GM23338 (cell line): ENCODE results near the gene UBA3. TPM values are rescaled to one million over a fixed set of nuclear protein-coding genes. Genes with fewer than 3 reads are reported as not detected.

Experiments used
- ATAC-seq: fragments of 200-7000 bp; cut with Tn5 transposase; 3 replicates; pipeline ENCODE4 v1.9.1; 2020
- DNase-seq: peaks from one replicate; pipeline ENCODE4 v3.0.0-alpha.2; 2015; ENCODE audit warnings: low spot score
- H2AFZ ChIP-seq: fragments of 200-600 bp; sonication (generic); 2 replicates; pipeline ENCODE4 v1.8.0; 2016; ENCODE audit warnings: antibody characterized with exemption, mild to moderate bottlenecking, moderate library complexity
- H3F3A ChIP-seq: fragments of 200-600 bp; sonication (generic); replicated peaks from 2 replicates; pipeline ENCODE4 v1.8.0; 2017; ENCODE audit warnings: antibody characterized with exemption, mixed run types, low read depth
- H3K27ac ChIP-seq: fragments of 200-600 bp; sonication (generic); 2 replicates; pipeline ENCODE4 v1.6.1; 2016; ENCODE audit warnings: low read depth
- H3K27me3 ChIP-seq: fragments of 200-600 bp; sonication (generic); 2 replicates; pipeline ENCODE4 v1.8.0; 2016; ENCODE audit warnings: mild to moderate bottlenecking, mixed run types, moderate library complexity; ENCODE audit not compliant: insufficient read depth
- H3K36me3 ChIP-seq: fragments of 200-600 bp; sonication (generic); 2 replicates; pipeline ENCODE4 v1.8.0; 2016; ENCODE audit warnings: mild to moderate bottlenecking; ENCODE audit not compliant: insufficient read depth
- H3K4me1 ChIP-seq: fragments of 200-600 bp; sonication (generic); 2 replicates; pipeline ENCODE4 v1.8.0; 2016; ENCODE audit warnings: mild to moderate bottlenecking, moderate library complexity; ENCODE audit not compliant: insufficient read depth
- H3K4me2 ChIP-seq: fragments of 200-600 bp; sonication (generic); 2 replicates; pipeline ENCODE4 v1.7.1; 2017; ENCODE audit warnings: mixed run types
- H3K4me3 ChIP-seq: fragments of 200-600 bp; sonication (generic); 2 replicates; pipeline ENCODE4 v1.6.1; 2016; ENCODE audit warnings: mixed run types
- H3K79me2 ChIP-seq: fragments of 200-600 bp; sonication (generic); replicated peaks from 2 replicates; pipeline ENCODE4 v1.8.0; 2017; ENCODE audit warnings: mild to moderate bottlenecking; ENCODE audit not compliant: insufficient read depth
- H3K9me2 ChIP-seq: fragments of 200-600 bp; sonication (generic); 2 replicates; pipeline ENCODE4 v1.8.0; 2017; ENCODE audit not compliant: insufficient read depth
- H4K20me1 ChIP-seq: fragments of 200-600 bp; sonication (generic); replicated peaks from 2 replicates; pipeline ENCODE4 v1.8.0; 2017; ENCODE audit warnings: mild to moderate bottlenecking; ENCODE audit not compliant: insufficient read depth
- H3K27ac Mint-ChIP-seq: 2 replicates; pipeline ENCODE4 v1.8.0; 2020; ENCODE audit warnings: inconsistent platforms, mild to moderate bottlenecking, moderate library complexity, mixed read lengths
- H3K27me3 Mint-ChIP-seq: 3 replicates; pipeline ENCODE4 v1.8.0; 2022; ENCODE audit warnings: low read depth, mild to moderate bottlenecking, moderate library complexity, mixed read lengths, inconsistent platforms; ENCODE audit not compliant: insufficient read depth, poor library complexity
- H3K36me3 Mint-ChIP-seq: 3 replicates; pipeline ENCODE4 v1.8.0; 2021; ENCODE audit warnings: low read depth, mild to moderate bottlenecking, inconsistent platforms, moderate library complexity, mixed read lengths
- H3K4me1 Mint-ChIP-seq: 3 replicates; pipeline ENCODE4 v1.8.0; 2020; ENCODE audit warnings: mild to moderate bottlenecking, inconsistent platforms, mixed read lengths
- H3K4me3 Mint-ChIP-seq: 3 replicates; pipeline ENCODE4 v1.8.0; 2021; ENCODE audit warnings: moderate library complexity, mild to moderate bottlenecking, inconsistent platforms, mixed read lengths
- H3K9me3 Mint-ChIP-seq: 3 replicates; pipeline ENCODE4 v1.8.0; 2020; ENCODE audit warnings: moderate library complexity, mild to moderate bottlenecking, inconsistent platforms, mixed read lengths
- CREB1 ChIP-seq: fragments of 250-450 bp; sonication (Bioruptor Pico); IDR thresholded peaks from 2 replicates; pipeline ENCODE4 v1.5.0; 2020; ENCODE audit warnings: low read depth, mild to moderate bottlenecking, moderate library complexity
- EZH2 ChIP-seq: fragments of 200-600 bp; sonication (generic); IDR thresholded peaks from one replicate; pipeline ENCODE4 v1.8.0; 2017; ENCODE audit warnings: antibody characterized with exemption, mild to moderate bottlenecking, low read depth; ENCODE audit not compliant: unreplicated experiment
- EZH2phosphoT487 ChIP-seq: fragments of 200-600 bp; sonication (generic); IDR thresholded peaks from one replicate; pipeline ENCODE4 v1.8.1; 2018; ENCODE audit warnings: antibody characterized with exemption; ENCODE audit not compliant: unreplicated experiment
- NANOG ChIP-seq: IDR thresholded peaks from 2 replicates; pipeline ENCODE4 v1.6.1; 2016; ENCODE audit warnings: antibody characterized with exemption, borderline replicate concordance
- STAT1 ChIP-seq: IDR thresholded peaks from one replicate; pipeline ENCODE4 v1.6.1; 2016; ENCODE audit warnings: antibody characterized with exemption; ENCODE audit not compliant: unreplicated experiment
- ZNF114 ChIP-seq: fragments of 250-450 bp; sonication (Bioruptor Pico); IDR thresholded peaks from 2 replicates; pipeline ENCODE4 v1.5.0; 2020; ENCODE audit warnings: mild to moderate bottlenecking, moderate library complexity
- polyA plus RNA-seq: library from polyadenylated mRNA; unstranded; fragments of >200 nt; fragmentation: Nextera tagmentation; extraction: Ambion mirVana; gene quantifications from 2 replicates; pipeline ENCODE4 v1.2.1, GENCODE V29; 2016
- total RNA-seq: library from RNA; depleted of rRNA; stranded (reverse); fragments of >200 nt; shearing (Covaris generic); gene quantifications from 2 replicates; pipeline ENCODE4 v1.2.3, GENCODE V29; 2014
- TF ChIP-seq, protein P1 (sequence below), 2 experiments: fragments of 200-600 bp in 1 of 2; sonication (generic) in 1 of 2; conservative IDR thresholded peaks; 2 replicates each; pipeline versions ENCODE4 v1.5.1 to v1.6.1; 2016 to 2017; ENCODE audit warnings: antibody characterized with exemption in 2 of 2, low read depth in 2 of 2, mild to moderate bottlenecking in 2 of 2, moderate library complexity in 1 of 2
- TF ChIP-seq, protein P2 (sequence below): IDR thresholded peaks from one replicate; pipeline ENCODE4 v1.6.1; 2018; ENCODE audit warnings: antibody characterized with exemption; ENCODE audit not compliant: unreplicated experiment
- TF ChIP-seq, protein P3 (sequence below): IDR thresholded peaks from 2 replicates; pipeline ENCODE4 v1.6.1; 2016; ENCODE audit warnings: antibody characterized with exemption
- TF ChIP-seq, protein P4 (sequence below): fragments of 250-450 bp; sonication (Bioruptor Pico); IDR thresholded peaks from 2 replicates; pipeline ENCODE4 v1.5.0; 2020; ENCODE audit warnings: mild to moderate bottlenecking, moderate library complexity

The UBA3 gene
- total and polyA plus RNA-seq, 2 experiments from 2014 or later, result 53.2 to 85.3 TPM

DNA sequence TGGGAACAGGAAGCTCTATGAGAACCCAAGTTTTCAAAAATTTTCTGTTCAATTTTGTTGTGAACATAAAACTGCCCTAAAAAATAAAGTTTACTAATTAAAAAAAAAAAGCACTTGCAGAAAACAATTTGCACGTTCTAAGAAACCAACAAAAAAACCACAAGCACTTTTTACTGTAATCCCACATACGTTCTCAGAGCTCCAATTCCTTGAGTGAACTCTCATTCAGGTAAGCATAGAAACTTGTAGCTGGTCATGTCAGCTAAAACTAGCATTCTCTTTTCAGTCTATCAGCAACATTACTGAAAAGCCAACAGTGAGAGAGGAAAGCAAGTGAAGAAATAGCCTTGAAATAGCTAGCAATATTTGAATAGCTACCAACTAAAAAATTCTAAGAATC is 16.5 kb downstream of the UBA3 start:
- Histone ChIP-seq H3K79me2 (no peaks in the 10 kb centered on the region; the same call in 1 of the 2 replicates), H2AFZ (no peak overlapping the region), H3K4me1 (no peaks in the 10 kb centered on the region), H3K27me3 (no peaks in the 10 kb centered on the region), H3K9me2 (no peaks in the 10 kb centered on the region), H3K27ac (no peak overlapping the region), H3K4me3 (no peak overlapping the region), H3K4me2 (no peak overlapping the region), H3F3A (no peaks in the 10 kb centered on the region), H3K36me3 (peaks cover 29% of the 10 kb centered on the region), H4K20me1 (no peaks in the 10 kb centered on the region; the same call in 1 of the 2 replicates)
- no peaks in the 10 kb centered on the region for H3K4me1 Mint-ChIP-seq
- H3K27me3 Mint-ChIP-seq, result no peaks in the 10 kb centered on the region
- H3K4me3 Mint-ChIP-seq, result no peak overlapping the region
- H3K36me3 Mint-ChIP-seq, result peaks cover 39% of the 10 kb centered on the region
- TF ChIP-seq, protein P1, sequence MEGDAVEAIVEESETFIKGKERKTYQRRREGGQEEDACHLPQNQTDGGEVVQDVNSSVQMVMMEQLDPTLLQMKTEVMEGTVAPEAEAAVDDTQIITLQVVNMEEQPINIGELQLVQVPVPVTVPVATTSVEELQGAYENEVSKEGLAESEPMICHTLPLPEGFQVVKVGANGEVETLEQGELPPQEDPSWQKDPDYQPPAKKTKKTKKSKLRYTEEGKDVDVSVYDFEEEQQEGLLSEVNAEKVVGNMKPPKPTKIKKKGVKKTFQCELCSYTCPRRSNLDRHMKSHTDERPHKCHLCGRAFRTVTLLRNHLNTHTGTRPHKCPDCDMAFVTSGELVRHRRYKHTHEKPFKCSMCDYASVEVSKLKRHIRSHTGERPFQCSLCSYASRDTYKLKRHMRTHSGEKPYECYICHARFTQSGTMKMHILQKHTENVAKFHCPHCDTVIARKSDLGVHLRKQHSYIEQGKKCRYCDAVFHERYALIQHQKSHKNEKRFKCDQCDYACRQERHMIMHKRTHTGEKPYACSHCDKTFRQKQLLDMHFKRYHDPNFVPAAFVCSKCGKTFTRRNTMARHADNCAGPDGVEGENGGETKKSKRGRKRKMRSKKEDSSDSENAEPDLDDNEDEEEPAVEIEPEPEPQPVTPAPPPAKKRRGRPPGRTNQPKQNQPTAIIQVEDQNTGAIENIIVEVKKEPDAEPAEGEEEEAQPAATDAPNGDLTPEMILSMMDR (conservative IDR thresholded peaks at IDR 0.05; ENCODE audit: low read depth in 2 of 2), result no peak
- TF ChIP-seq, protein P2, sequence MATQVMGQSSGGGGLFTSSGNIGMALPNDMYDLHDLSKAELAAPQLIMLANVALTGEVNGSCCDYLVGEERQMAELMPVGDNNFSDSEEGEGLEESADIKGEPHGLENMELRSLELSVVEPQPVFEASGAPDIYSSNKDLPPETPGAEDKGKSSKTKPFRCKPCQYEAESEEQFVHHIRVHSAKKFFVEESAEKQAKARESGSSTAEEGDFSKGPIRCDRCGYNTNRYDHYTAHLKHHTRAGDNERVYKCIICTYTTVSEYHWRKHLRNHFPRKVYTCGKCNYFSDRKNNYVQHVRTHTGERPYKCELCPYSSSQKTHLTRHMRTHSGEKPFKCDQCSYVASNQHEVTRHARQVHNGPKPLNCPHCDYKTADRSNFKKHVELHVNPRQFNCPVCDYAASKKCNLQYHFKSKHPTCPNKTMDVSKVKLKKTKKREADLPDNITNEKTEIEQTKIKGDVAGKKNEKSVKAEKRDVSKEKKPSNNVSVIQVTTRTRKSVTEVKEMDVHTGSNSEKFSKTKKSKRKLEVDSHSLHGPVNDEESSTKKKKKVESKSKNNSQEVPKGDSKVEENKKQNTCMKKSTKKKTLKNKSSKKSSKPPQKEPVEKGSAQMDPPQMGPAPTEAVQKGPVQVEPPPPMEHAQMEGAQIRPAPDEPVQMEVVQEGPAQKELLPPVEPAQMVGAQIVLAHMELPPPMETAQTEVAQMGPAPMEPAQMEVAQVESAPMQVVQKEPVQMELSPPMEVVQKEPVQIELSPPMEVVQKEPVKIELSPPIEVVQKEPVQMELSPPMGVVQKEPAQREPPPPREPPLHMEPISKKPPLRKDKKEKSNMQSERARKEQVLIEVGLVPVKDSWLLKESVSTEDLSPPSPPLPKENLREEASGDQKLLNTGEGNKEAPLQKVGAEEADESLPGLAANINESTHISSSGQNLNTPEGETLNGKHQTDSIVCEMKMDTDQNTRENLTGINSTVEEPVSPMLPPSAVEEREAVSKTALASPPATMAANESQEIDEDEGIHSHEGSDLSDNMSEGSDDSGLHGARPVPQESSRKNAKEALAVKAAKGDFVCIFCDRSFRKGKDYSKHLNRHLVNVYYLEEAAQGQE, result no peak
- TF ChIP-seq EZH2, result no peak
- TF ChIP-seq, protein P3, sequence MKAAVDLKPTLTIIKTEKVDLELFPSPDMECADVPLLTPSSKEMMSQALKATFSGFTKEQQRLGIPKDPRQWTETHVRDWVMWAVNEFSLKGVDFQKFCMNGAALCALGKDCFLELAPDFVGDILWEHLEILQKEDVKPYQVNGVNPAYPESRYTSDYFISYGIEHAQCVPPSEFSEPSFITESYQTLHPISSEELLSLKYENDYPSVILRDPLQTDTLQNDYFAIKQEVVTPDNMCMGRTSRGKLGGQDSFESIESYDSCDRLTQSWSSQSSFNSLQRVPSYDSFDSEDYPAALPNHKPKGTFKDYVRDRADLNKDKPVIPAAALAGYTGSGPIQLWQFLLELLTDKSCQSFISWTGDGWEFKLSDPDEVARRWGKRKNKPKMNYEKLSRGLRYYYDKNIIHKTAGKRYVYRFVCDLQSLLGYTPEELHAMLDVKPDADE, result no peak
- TF ChIP-seq CREB1 (CRISPR knock-in tag), result no peak
- no peak for TF ChIP-seq STAT1
- no peak for TF ChIP-seq ZNF114 (CRISPR knock-in tag)
- TF ChIP-seq NANOG, result no peak
- no peak for ATAC-seq
- DNase-seq, result no peak
- no peaks in the 10 kb centered on the region for H3K9me3 Mint-ChIP-seq
- no peak overlapping the region for H3K27ac Mint-ChIP-seq

- Mint-ChIP-seq H3K36me3 (peaks cover 56% of the 10 kb centered on the region), H3K4me1 (no peaks in the 10 kb centered on the region), H3K4me3 (no peak overlapping the region), H3K27me3 (no peaks in the 10 kb centered on the region), H3K9me3 (no peaks in the 10 kb centered on the region), H3K27ac (no peak overlapping the region)
- Histone ChIP-seq H3K4me3 (no peak overlapping the region), H4K20me1 (no peaks in the 10 kb centered on the region), H2AFZ (no peak overlapping the region), H3K36me3 (peaks cover 43% of the 10 kb centered on the region), H3K27ac (no peak overlapping the region), H3K4me1 (no peaks in the 10 kb centered on the region), H3K9me2 (no peaks in the 10 kb centered on the region), H3K27me3 (no peaks in the 10 kb centered on the region), H3K4me2 (no peak overlapping the region), H3K79me2 (no peaks in the 10 kb centered on the region), H3F3A (no peaks in the 10 kb centered on the region)
- ATAC-seq (no peak), DNase-seq (no peak)
- TF ChIP-seq NANOG, result no peak
- no peak for TF ChIP-seq STAT1
- TF ChIP-seq, protein P4, sequence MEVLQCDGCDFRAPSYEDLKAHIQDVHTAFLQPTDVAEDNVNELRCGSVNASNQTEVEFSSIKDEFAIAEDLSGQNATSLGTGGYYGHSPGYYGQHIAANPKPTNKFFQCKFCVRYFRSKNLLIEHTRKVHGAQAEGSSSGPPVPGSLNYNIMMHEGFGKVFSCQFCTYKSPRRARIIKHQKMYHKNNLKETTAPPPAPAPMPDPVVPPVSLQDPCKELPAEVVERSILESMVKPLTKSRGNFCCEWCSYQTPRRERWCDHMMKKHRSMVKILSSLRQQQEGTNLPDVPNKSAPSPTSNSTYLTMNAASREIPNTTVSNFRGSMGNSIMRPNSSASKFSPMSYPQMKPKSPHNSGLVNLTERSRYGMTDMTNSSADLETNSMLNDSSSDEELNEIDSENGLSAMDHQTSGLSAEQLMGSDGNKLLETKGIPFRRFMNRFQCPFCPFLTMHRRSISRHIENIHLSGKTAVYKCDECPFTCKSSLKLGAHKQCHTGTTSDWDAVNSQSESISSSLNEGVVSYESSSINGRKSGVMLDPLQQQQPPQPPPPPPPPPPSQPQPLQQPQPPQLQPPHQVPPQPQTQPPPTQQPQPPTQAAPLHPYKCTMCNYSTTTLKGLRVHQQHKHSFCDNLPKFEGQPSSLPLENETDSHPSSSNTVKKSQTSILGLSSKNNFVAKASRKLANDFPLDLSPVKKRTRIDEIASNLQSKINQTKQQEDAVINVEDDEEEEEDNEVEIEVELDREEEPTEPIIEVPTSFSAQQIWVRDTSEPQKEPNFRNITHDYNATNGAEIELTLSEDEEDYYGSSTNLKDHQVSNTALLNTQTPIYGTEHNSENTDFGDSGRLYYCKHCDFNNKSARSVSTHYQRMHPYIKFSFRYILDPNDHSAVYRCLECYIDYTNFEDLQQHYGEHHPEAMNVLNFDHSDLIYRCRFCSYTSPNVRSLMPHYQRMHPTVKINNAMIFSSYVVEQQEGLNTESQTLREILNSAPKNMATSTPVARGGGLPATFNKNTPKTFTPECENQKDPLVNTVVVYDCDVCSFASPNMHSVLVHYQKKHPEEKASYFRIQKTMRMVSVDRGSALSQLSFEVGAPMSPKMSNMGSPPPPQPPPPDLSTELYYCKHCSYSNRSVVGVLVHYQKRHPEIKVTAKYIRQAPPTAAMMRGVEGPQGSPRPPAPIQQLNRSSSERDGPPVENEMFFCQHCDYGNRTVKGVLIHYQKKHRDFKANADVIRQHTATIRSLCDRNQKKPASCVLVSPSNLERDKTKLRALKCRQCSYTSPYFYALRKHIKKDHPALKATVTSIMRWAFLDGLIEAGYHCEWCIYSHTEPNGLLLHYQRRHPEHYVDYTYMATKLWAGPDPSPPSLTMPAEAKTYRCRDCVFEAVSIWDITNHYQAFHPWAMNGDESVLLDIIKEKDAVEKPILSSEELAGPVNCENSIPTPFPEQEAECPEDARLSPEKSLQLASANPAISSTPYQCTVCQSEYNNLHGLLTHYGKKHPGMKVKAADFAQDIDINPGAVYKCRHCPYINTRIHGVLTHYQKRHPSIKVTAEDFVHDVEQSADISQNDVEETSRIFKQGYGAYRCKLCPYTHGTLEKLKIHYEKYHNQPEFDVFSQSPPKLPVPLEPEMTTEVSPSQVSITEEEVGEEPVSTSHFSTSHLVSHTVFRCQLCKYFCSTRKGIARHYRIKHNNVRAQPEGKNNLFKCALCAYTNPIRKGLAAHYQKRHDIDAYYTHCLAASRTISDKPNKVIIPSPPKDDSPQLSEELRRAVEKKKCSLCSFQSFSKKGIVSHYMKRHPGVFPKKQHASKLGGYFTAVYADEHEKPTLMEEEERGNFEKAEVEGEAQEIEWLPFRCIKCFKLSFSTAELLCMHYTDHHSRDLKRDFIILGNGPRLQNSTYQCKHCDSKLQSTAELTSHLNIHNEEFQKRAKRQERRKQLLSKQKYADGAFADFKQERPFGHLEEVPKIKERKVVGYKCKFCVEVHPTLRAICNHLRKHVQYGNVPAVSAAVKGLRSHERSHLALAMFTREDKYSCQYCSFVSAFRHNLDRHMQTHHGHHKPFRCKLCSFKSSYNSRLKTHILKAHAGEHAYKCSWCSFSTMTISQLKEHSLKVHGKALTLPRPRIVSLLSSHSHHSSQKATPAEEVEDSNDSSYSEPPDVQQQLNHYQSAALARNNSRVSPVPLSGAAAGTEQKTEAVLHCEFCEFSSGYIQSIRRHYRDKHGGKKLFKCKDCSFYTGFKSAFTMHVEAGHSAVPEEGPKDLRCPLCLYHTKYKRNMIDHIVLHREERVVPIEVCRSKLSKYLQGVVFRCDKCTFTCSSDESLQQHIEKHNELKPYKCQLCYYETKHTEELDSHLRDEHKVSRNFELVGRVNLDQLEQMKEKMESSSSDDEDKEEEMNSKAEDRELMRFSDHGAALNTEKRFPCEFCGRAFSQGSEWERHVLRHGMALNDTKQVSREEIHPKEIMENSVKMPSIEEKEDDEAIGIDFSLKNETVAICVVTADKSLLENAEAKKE (CRISPR knock-in tag), result no peak
- no peak for TF ChIP-seq EZH2phosphoT487
Measured at GRCh38 chr3:69059688-69060087, 20.5 kb downstream of the UBA3 start.
